Body of pancreas (tissue), 4 donors: ENCODE measurements around the gene NOL4L. TPM values are rescaled to one million over a fixed set of nuclear protein-coding genes. Genes with fewer than 3 reads are reported as not detected.

ENCODE experiments used
- ATAC-seq: fragments of 150-250 bp; one replicate; pipeline ENCODE4 v1.9.1; 2016
- DNase-seq, 4 donors: peaks; one replicate each; pipeline ENCODE4 v3.0.0-alpha.2; 2019
- H3K27ac ChIP-seq, 4 donors: fragments of 200-600 bp; sonication (generic); 1 replicate in 3 of 4; 2 replicates in 1 of 4; pipeline versions ENCODE4 v1.5.1 to v1.6.1; 2016 to 2019; ENCODE audit warnings: mild to moderate bottlenecking in 1 of 4, mixed read lengths in 1 of 4, moderate library complexity in 1 of 4
- H3K27me3 ChIP-seq, 2 donors: fragments of 200-600 bp; sonication (generic); one replicate each; pipeline ENCODE4 v1.6.0; 2016; ENCODE audit warnings: mild to moderate bottlenecking in 1 of 2
- H3K36me3 ChIP-seq, 2 donors: fragments of 200-600 bp; sonication (generic); replicated peaks in 1 of 2; 2 replicates each; pipeline ENCODE4 v1.5.1; 2016; ENCODE audit warnings: low read depth in 2 of 2; ENCODE audit not compliant: insufficient read depth in 1 of 2
- H3K4me1 ChIP-seq: fragments of 200-600 bp; sonication (generic); one replicate; pipeline ENCODE4 v1.6.0; 2016
- H3K4me3 ChIP-seq, 2 donors: fragments of 200-600 bp; sonication (generic); 1 replicate in 1 of 2; 2 replicates in 1 of 2; pipeline ENCODE4 v1.5.1; 2016 to 2019
- H3K9me3 ChIP-seq, 3 donors: fragments of 200-600 bp; sonication (generic); 1 replicate in 2 of 3; 2 replicates in 1 of 3; pipeline ENCODE4 v1.5.1; 2016
- CTCF ChIP-seq, 7 experiments: fragments of 450-650 bp in 4 of 7; fragments of 200-600 bp in 3 of 7; sonication (generic) in 3 of 7; IDR thresholded peaks; one replicate each; pipeline ENCODE4 v1.5.1; 2016 to 2019; ENCODE audit warnings: antibody characterized with exemption in 7 of 7
- POLR2A ChIP-seq, 3 donors: fragments of 450-650 bp; IDR thresholded peaks; one replicate each; pipeline ENCODE4 v1.6.1; 2016; ENCODE audit warnings: antibody characterized with exemption in 3 of 3, mild to moderate bottlenecking in 2 of 3
- WGBS, 2 donors: methylation state at CpG; one replicate each; pipeline ENCODE4 v1.1.5; 2017; 5-methylcytosine and 5-hydroxymethylcytosine counted together
- intact Hi-C: fragments of 100-400 bp; cut with DNase I; formaldehyde crosslinking; loops from one replicate; pipeline ENCODE4 v1.15.1; 2023
- total RNA-seq, 2 donors: library from RNA; depleted of rRNA; stranded (reverse); fragments of >200 nt; gene quantifications; one replicate each; pipeline ENCODE4 v1.1.0, GENCODE V29; 2016

The NOL4L gene
- total RNA-seq, 2 donors from 2014 or later = 15.0 to 36.9 TPM

- WGBS, 2 donors = 18 to 43% methylated on average over 1 to 13 of the region's 13 CpGs
- intact Hi-C loops = no loop called here
Observed at GRCh38 chr20:32481311-32482142, 103.6 kb downstream of the NOL4L start.

GRCh38 chr20:32480371-32481241, 104.5 kb downstream of the NOL4L start:
- Histone ChIP-seq H3K36me3 (no peaks in the 10 kb centered on the region), H3K27ac (peak overlapping the region; percentile 37 to 94 (median 86)), H3K27me3 (no peaks in the 10 kb centered on the region), H3K4me1 (peaks cover 78% of the 10 kb centered on the region), H3K4me3 (no peak overlapping the region), H3K9me3 (no peaks in the 10 kb centered on the region)
- DNase-seq = peak in 1 of 4 donors; percentile 37
- ATAC-seq = no peak
- intact Hi-C loops = no loop called here
- 52 to 57% methylated on average over 12 of the region's 12 CpGs for WGBS, 2 donors
- TF ChIP-seq CTCF (IDR thresholded peaks at IDR 0.05) = no peak
- peak in 1 of 3 donors; percentile 13 for TF ChIP-seq POLR2A (IDR thresholded peaks at IDR 0.05)

More at GRCh38 chr20:32481311-32482142, 103.6 kb downstream of the NOL4L start:
- Histone ChIP-seq H3K4me3 (peak overlapping the region in 1 of 2 donors; percentile 70), H3K9me3 (no peaks in the 10 kb centered on the region), H3K27ac (peak overlapping the region; percentile 73 to 94 (median 86)), H3K4me1 (peaks cover 69% of the 10 kb centered on the region), H3K27me3 (no peaks in the 10 kb centered on the region), H3K36me3 (no peaks in the 10 kb centered on the region)
- ATAC-seq (no peak), DNase-seq (peak in 2 of 4 donors; percentile 30 to 31)
- TF ChIP-seq POLR2A (IDR thresholded peaks at IDR 0.05) (no peak), CTCF (IDR thresholded peaks at IDR 0.05) (no peak)

- DNase-seq (peak in 1 of 4 donors; percentile 9), ATAC-seq (no peak)
- Histone ChIP-seq H3K9me3 (no peaks in the 10 kb centered on the region), H3K4me1 (peaks cover 82% of the 10 kb centered on the region), H3K36me3 (no peaks in the 10 kb centered on the region), H3K27ac (peak overlapping the region in 3 of 4 donors; percentile 20 to 94 (median 85)), H3K4me3 (no peak overlapping the region), H3K27me3 (no peaks in the 10 kb centered on the region)
- no peak for TF ChIP-seq POLR2A (IDR thresholded peaks at IDR 0.05)
- intact Hi-C loops = no loop called here
- WGBS, 2 donors = 17 to 24% methylated on average over 1 to 2 of the region's 2 CpGs
Observed at GRCh38 chr20:32479697-32480171, 105.4 kb downstream of the NOL4L start.

GRCh38 chr20:32479012-32479411, 106.1 kb downstream of the NOL4L start:
- Histone ChIP-seq H3K27me3 (no peaks in the 10 kb centered on the region), H3K36me3 (no peaks in the 10 kb centered on the region), H3K4me3 (no peak overlapping the region), H3K4me1 (peaks cover 85% of the 10 kb centered on the region), H3K27ac (peak overlapping the region; percentile 20 to 94 (median 58)), H3K9me3 (no peaks in the 10 kb centered on the region)
- DNase-seq = peak in 1 of 4 donors; percentile 14
- ATAC-seq = no peak
- TF ChIP-seq POLR2A (IDR thresholded peaks at IDR 0.05) = no peak
- TF ChIP-seq CTCF (IDR thresholded peaks at IDR 0.05) = no peak
- 45 to 71% methylated on average over 5 of the region's 5 CpGs for WGBS, 2 donors
- intact Hi-C loops = no loop called here

- intact Hi-C loops = no loop called here
- ATAC-seq (no peak), DNase-seq (peak in 1 of 4 donors; percentile 9)
- H3K4me1 ChIP-seq = peaks cover 89% of the 10 kb centered on the region
- H3K9me3 ChIP-seq = no peaks in the 10 kb centered on the region
- H3K36me3 ChIP-seq = no peaks in the 10 kb centered on the region
- H3K4me3 ChIP-seq = no peak overlapping the region
- H3K27me3 ChIP-seq = no peaks in the 10 kb centered on the region
- 54 to 62% methylated on average over 3 to 7 of the region's 7 CpGs for WGBS, 2 donors
- TF ChIP-seq POLR2A (IDR thresholded peaks at IDR 0.05) (no peak), CTCF (IDR thresholded peaks at IDR 0.05) (no peak)
- H3K27ac ChIP-seq = peak overlapping the region; percentile 20 to 94 (median 75)
Observed at GRCh38 chr20:32478576-32478975, 106.6 kb downstream of the NOL4L start.
